Heart right ventricle (tissue), 16 donors: ENCODE results near the gene KNCN. TPM values are rescaled to one million over a fixed set of nuclear protein-coding genes. Genes with fewer than 3 reads are reported as not detected.

ENCODE experiments used
- ATAC-seq, 8 donors: fragments of 200-7000 bp; cut with Tn5 transposase; one replicate each; pipeline ENCODE4 v1.9.1; 2020; ENCODE audit warnings: mild to moderate bottlenecking in 8 of 8, moderate library complexity in 8 of 8, moderate number of reproducible peaks in 1 of 8
- DNase-seq, 2 donors: peaks; one replicate each; pipeline ENCODE4 v3.0.0-alpha.2; 2020
- H3K27ac ChIP-seq, 10 donors: fragments of 200-600 bp; sonication (generic) in 2 of 10; one replicate each; pipeline versions ENCODE4 v1.5.0 to v1.8.0; 2020 to 2022; ENCODE audit warnings: mild to moderate bottlenecking in 3 of 10
- H3K27me3 ChIP-seq, 7 donors: fragments of 200-600 bp; one replicate each; pipeline ENCODE4 v1.8.0; 2021 to 2022; ENCODE audit warnings: mild to moderate bottlenecking in 2 of 7
- H3K36me3 ChIP-seq, 9 donors: fragments of 200-600 bp; sonication (generic) in 1 of 9; one replicate each; pipeline versions ENCODE4 v1.5.0 to v1.8.0; 2020 to 2022; ENCODE audit warnings: mild to moderate bottlenecking in 2 of 9
- H3K4me1 ChIP-seq, 9 donors: fragments of 200-600 bp; sonication (generic) in 1 of 9; one replicate each; pipeline versions ENCODE4 v1.5.0 to v1.8.0; 2020 to 2022; ENCODE audit warnings: mild to moderate bottlenecking in 4 of 9
- H3K4me3 ChIP-seq, 10 donors: fragments of 200-600 bp; sonication (generic) in 2 of 10; one replicate each; pipeline versions ENCODE4 v1.5.0 to v1.8.0; 2020 to 2022; ENCODE audit warnings: mild to moderate bottlenecking in 7 of 10, moderate library complexity in 2 of 10
- H3K9me3 ChIP-seq, 11 donors: fragments of 200-600 bp in 10 of 11; sonication (generic) in 2 of 11; one replicate each; pipeline versions ENCODE4 v1.5.0 to v1.8.0; 2013 to 2022; ENCODE audit warnings: mild to moderate bottlenecking in 2 of 11, control low read depth in 1 of 11, moderate library complexity in 1 of 11
- WGBS, 2 donors: extraction: QIAGEN DNeasy Blood & Tissue Kit; methylation state at CpG; one replicate each; pipeline ENCODE4 v1.1.7; 2013; ENCODE audit warnings: inconsistent platforms in 1 of 2; 5-methylcytosine and 5-hydroxymethylcytosine counted together
- intact Hi-C, 10 donors: fragments of 100-400 bp; cut with DNase I; formaldehyde crosslinking; loops; one replicate each; pipeline versions ENCODE4 v1.11.1 to v1.14.2; 2022
- polyA plus RNA-seq, 2 donors: library from polyadenylated mRNA; stranded (reverse); fragments of 200-250 nt; gene quantifications; one replicate each; pipeline ENCODE4 v1.2.3, GENCODE V29; 2013
- total RNA-seq, 10 donors: library from RNA; stranded (reverse); fragmentation: NEBNext Ultra II Directional in 3 of 10; extraction: Animal tissue kit (Norgen Biotek cat#: 25700) in 3 of 10; gene quantifications; one replicate each; pipeline versions ENCODE4 v1.2.1 to v1.2.4, GENCODE V29; 2021 to 2023
- TF ChIP-seq, protein P1 (sequence below), 9 donors: fragments of 200-600 bp; sonication (generic) in 2 of 9; IDR thresholded peaks; one replicate each; pipeline versions ENCODE4 v1.5.0 to v1.8.0; 2021 to 2022; ENCODE audit warnings: antibody characterized with exemption in 9 of 9, mild to moderate bottlenecking in 5 of 9, moderate library complexity in 1 of 9
- donor health status: Arrhythmogenic right ventricular cardiomyopathy.
- donor health status: ischemic (EF 13 %, LVEDD 7.1; RV severe dilation, severe dysfunction).
- donor health status: healthy with polysubstance abuse.
- donor health status: DM: no; HTN: yes; CAD: no.
- donor health status: DM: no; HTN: no; CAD: no.
- donor health status: ischemic (EF 25% LVEDD 6.9; RV normal size, moderate dysfunction).
- donor health status: ischemic (EF 25% LVEDD 5.7; RV mildly dilated, moderate dysfunction).
- donor health status: healthy.
- donor health status: DM: yes; HTN: yes; CAD: no.
- donor health status: Ischemic cardiomyopathy.
- donor health status: ischemic (EF 35%, LVEDD 5.7; RV mildly dilated, moderate dysfunction).
- donor health status: nonischemic (EF 11% LVEDD 7.7; RV severe dilation, severe dysfunction).
- donor health status: DM: yes; HTN: yes; CAD: no.
- donor health status: PGD.
- donor health status: ischemic (EF 29% LVEDD 5.4; RV normal size, mild dysfunction).
- donor health status: nonischemic (EF 23%, LVEDD 6.1; RV moderate dilation, normal function).

The KNCN gene
- total and polyA plus RNA-seq, 12 donors = not detected

DNA sequence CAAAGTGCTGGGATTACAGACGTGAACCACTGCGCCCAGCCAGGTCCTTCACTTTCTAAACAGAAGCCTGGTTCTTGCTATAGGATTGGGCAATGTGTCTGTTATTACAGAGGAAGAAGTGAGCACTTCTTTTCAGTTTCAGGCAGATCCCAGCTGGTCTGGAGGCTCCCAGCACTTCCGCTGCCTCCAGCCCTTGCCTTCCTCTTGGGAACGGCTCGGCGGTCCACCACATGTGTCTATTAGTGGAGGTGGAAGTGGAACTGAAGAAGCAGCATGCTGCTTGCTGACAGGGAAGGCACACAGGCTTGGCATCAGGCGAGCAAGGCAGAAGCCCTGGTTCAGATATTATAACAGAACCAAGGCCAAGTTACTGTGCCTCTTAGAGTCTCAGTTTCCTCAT, 35.6 kb upstream of the KNCN start:
- no peaks in the 10 kb centered on the region for H3K9me3 ChIP-seq
- H3K4me3 ChIP-seq = no peak overlapping the region
- DNase-seq (peak; percentile 38 to 45), ATAC-seq (peak; percentile 30 to 86 (median 72))
- no peaks in the 10 kb centered on the region for H3K27me3 ChIP-seq
- H3K36me3 ChIP-seq = peaks cover 0 to 96% (median 65%) of the 10 kb centered on the region in 9 donors
- 77 to 81% methylated on average over 7 of the region's 7 CpGs for WGBS, 2 donors
- H3K27ac ChIP-seq = peak overlapping the region in 1 of 10 donors; percentile 67
- peaks cover 0 to 58% (median 0%) of the 10 kb centered on the region in 9 donors for H3K4me1 ChIP-seq
- intact Hi-C loops = no loop called here
- TF ChIP-seq, protein P1, sequence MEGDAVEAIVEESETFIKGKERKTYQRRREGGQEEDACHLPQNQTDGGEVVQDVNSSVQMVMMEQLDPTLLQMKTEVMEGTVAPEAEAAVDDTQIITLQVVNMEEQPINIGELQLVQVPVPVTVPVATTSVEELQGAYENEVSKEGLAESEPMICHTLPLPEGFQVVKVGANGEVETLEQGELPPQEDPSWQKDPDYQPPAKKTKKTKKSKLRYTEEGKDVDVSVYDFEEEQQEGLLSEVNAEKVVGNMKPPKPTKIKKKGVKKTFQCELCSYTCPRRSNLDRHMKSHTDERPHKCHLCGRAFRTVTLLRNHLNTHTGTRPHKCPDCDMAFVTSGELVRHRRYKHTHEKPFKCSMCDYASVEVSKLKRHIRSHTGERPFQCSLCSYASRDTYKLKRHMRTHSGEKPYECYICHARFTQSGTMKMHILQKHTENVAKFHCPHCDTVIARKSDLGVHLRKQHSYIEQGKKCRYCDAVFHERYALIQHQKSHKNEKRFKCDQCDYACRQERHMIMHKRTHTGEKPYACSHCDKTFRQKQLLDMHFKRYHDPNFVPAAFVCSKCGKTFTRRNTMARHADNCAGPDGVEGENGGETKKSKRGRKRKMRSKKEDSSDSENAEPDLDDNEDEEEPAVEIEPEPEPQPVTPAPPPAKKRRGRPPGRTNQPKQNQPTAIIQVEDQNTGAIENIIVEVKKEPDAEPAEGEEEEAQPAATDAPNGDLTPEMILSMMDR (IDR thresholded peaks at IDR 0.05) = no peak

DNA sequence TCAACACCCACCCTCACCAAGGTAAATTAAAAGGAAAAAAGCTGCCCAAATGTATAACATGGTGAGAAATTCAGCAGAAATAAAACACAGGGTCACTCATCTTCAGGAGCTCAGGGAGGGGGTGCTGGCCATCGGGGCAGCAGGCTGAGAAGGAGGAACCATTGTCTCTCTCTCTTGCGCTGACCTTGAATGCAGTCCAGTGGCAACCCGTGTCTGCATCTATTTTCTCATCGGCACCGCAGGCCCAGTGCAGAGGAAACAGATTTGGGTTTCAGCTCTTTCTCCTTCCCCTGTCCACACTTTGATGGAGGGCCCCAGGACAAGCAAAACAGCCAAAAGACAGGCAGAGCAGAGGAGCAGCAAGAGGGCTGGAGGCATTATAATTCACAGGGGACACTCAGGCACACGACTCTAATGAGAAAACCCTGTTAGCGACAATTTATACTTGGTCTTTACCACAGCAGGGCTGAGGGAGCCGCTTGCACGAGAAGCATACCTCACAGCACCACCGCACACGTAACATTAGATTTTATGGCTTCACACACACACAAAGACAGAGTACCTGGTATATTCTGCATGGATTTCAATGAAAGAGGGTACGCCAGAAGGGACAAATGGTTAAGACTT, 34.0 kb upstream of the KNCN start:
- Histone ChIP-seq H3K36me3 (peaks cover 0 to 95% (median 57%) of the 10 kb centered on the region in 9 donors), H3K9me3 (no peaks in the 10 kb centered on the region), H3K27ac (peak overlapping the region in 1 of 10 donors; percentile 33), H3K4me3 (no peak overlapping the region), H3K27me3 (no peaks in the 10 kb centered on the region), H3K4me1 (peaks cover 0 to 74% (median 0%) of the 10 kb centered on the region in 9 donors)
- intact Hi-C loops = no loop called here
- WGBS, 2 donors = 76 to 82% methylated on average over 12 of the region's 12 CpGs
- ATAC-seq = no peak
- no peak for DNase-seq
- TF ChIP-seq, protein P1 (IDR thresholded peaks at IDR 0.05) = no peak

DNA sequence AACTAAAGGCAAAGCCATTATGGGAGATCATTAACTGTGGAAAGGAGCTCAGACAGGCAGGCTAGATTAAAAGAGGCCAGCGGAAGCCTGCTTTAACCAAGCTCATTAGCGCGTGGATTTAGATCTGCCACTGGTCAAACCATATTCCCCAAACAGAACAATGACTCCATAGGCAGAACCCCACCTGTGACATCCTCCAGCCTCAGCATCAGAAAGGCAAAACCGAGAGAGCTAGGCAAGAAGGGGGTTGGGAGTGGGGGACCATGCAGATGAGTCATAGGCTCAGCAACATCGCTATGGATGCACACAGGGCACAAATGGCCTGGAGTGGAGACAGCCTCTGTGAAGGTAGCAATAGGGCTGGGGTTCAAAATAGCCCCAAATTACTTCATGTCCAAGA, 32.0 kb upstream of the KNCN start:
- peak overlapping the region in 1 of 10 donors; percentile 86 for H3K27ac ChIP-seq
- H3K4me3 ChIP-seq = no peak overlapping the region
- 88 to 89% methylated on average over 5 of the region's 5 CpGs for WGBS, 2 donors

DNA sequence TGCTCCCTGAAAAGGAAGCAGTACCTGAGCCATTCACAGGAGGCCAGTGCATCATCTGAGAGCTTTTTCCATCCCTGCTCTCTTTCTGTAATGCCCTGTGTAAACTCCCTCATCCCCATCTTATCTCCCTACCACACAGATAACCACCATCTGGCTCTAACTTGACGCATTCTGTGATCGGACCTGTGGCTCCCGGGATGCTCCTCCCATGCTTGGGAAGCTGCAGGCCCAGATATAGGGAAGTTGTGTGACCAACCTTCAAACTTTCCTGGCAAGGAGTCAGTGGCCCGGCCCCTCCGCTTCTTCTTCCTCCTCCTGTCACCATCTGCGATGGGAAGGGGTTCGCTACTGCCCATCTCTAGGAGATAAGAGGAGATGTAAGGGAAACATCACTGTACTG, 31.5 kb upstream of the KNCN start:
- DNase-seq (no peak), ATAC-seq (peak in 1 of 8 donors; percentile 46)
- WGBS, 2 donors = 68 to 74% methylated on average over 7 of the region's 7 CpGs
- H3K9me3 ChIP-seq = no peaks in the 10 kb centered on the region
- H3K27me3 ChIP-seq = no peaks in the 10 kb centered on the region
- H3K4me3 ChIP-seq = no peak overlapping the region
- H3K27ac ChIP-seq = peak overlapping the region in 1 of 10 donors; percentile 86
- peaks cover 0 to 100% (median 59%) of the 10 kb centered on the region in 9 donors for H3K36me3 ChIP-seq
- H3K4me1 ChIP-seq = peaks cover 0 to 90% (median 0%) of the 10 kb centered on the region in 9 donors
- TF ChIP-seq, protein P1 (IDR thresholded peaks at IDR 0.05) = no peak
- intact Hi-C loops = no loop called here

More for the DNA sequence above, 32.0 kb upstream of the KNCN start:
- H3K9me3 ChIP-seq = no peaks in the 10 kb centered on the region
- intact Hi-C loops = no loop called here
- H3K36me3 ChIP-seq = peaks cover 0 to 96% (median 55%) of the 10 kb centered on the region in 9 donors
- ATAC-seq (no peak), DNase-seq (no peak)
- TF ChIP-seq, protein P1 (IDR thresholded peaks at IDR 0.05) = no peak
- no peaks in the 10 kb centered on the region for H3K27me3 ChIP-seq
- H3K4me1 ChIP-seq = peaks cover 0 to 91% (median 0%) of the 10 kb centered on the region in 9 donors
